ENCODE measurements around the gene PPIB.

The PPIB gene

DNA sequence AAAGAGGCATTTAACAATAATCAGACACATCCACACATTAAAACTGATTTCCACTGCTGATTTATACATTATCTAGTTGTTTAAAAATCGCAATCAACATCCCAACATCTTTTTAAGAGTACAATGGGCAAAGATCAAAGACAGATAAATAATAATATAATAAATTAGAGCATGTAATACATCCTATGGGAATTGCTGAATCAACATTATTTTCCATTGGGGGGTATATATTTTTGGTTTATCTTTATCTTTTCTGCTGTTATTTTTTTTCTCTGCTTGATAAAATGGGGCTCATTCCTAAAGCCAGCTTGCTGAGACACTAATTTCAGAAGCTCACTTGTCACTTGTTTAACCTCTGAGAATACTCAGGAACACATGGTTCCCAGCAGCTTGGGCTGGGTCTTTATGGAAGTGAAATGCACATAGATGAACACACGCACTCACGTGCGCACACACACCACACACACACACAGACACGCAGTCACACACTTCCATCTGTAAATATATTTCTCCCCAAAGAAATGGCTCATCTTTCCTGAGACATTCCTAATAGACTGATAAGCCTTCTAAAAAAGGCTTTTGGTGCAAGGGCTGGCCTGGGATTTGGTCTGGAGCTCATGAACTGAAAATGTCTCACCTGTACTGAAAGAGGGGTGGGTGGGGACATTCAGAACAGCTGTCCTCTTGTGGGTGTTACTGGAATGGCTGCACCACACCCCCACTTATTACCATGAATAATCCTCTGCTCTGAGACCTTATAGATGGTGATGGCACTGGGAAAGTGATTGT is 3.5 kb upstream of the PPIB start:
- H3K9ac ChIP-seq (ENCODE audit: low read depth, low read length), result no peak overlapping the region
- peaks cover 7% of the 10 kb centered on the region; the same call in 1 of the 2 replicates for H3K36me3 ChIP-seq (ENCODE audit: insufficient read depth, low read length)
- peaks cover 9% of the 10 kb centered on the region for H3K4me1 ChIP-seq (ENCODE audit: insufficient read depth, low read length)
- H3K9me3 ChIP-seq (ENCODE audit: control insufficient read depth, insufficient read depth, low read length), result no peaks in the 10 kb centered on the region

DNA sequence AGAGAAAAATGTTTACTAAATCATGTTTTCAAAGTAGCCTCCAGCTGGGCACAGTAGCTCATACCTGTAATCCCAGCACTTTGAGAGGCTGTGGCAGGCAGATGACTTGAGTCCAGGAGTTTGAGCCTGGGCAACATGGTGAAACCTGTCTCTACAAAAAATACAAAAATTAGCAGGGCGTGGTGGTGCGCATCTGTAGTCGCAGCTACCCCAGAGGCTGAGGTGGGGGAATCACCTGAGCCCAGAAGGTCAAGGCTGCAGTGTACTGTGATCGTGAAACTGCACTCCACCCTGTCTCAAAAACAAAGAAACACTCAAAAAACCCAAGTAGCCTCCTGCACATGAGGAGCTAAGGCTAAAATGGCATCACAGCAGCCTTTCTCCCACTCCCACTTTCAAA is 1.6 kb upstream of the PPIB start:
- Histone ChIP-seq H3K9me3 (ENCODE audit: control insufficient read depth, insufficient read depth, low read length) (no peaks in the 10 kb centered on the region), H3K4me1 (ENCODE audit: insufficient read depth, low read length) (peaks cover 9% of the 10 kb centered on the region), H3K9ac (ENCODE audit: low read depth, low read length) (no peak overlapping the region), H3K36me3 (ENCODE audit: insufficient read depth, low read length) (peaks cover 12% of the 10 kb centered on the region)

DNA sequence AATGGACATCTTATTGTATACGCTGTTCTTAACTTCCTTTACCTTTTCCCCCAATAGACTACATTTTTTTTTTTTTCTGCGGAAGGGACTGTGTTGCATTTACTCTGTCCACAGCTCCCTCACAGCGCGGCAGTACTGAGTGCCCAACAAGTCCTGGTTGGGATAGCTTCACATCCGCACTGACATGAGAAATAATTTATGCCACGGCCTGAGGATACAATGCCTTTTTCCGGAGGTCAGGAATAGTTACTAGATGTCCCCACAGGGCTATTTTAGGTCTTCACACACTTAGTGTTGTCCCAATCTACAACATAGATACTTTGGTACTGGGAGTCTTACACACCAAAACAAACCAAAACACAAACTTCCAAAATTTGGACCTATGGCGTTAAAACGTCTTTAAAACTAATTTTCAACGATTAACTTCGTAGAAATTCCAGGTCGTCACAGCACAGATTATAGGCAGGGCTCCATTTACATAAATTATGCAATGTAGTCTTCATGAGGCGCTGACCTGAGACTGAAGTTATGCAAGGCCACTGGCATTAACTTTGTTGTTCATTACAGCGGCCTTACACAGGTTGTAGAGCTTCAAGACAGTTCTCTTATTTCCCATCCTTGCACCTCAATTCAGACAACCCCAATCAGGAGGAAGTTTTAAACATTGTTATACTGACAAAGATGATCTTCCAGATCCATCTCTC is 989 bp upstream of the PPIB start:
- Histone ChIP-seq H3K36me3 (ENCODE audit: insufficient read depth, low read length) (peaks cover 14% of the 10 kb centered on the region), H3K9me3 (ENCODE audit: control insufficient read depth, insufficient read depth, low read length) (no peaks in the 10 kb centered on the region), H3K9ac (ENCODE audit: low read depth, low read length) (peak overlapping the region; percentile 48), H3K4me1 (ENCODE audit: insufficient read depth, low read length) (peaks cover 9% of the 10 kb centered on the region)

DNA sequence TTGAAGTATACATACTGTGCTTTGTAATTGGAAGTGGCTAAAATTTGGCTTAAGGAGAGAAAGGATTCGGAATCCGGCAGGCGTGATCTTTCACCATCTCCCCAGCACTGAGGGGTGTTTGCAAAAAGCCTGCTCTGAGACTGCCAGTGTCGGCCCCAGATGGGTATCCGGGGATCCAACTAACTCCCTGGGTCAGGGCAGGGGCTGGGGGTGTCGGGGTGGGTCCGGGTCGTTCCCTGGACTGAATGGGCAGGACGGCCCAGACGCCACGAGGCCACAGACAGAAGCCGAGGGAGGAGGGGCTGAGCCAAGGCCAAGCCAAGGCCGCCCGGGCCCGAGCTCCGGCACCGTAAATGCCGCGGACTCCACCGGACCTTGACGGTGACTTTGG is 349 bp downstream of the PPIB start:
- peaks cover 9% of the 10 kb centered on the region for H3K4me1 ChIP-seq (ENCODE audit: insufficient read depth, low read length)
- peaks cover 24% of the 10 kb centered on the region for H3K36me3 ChIP-seq (ENCODE audit: insufficient read depth, low read length)
- no peaks in the 10 kb centered on the region for H3K9me3 ChIP-seq (ENCODE audit: control insufficient read depth, insufficient read depth, low read length)
- H3K9ac ChIP-seq (ENCODE audit: low read depth, low read length), result peak overlapping the region; percentile 90

DNA sequence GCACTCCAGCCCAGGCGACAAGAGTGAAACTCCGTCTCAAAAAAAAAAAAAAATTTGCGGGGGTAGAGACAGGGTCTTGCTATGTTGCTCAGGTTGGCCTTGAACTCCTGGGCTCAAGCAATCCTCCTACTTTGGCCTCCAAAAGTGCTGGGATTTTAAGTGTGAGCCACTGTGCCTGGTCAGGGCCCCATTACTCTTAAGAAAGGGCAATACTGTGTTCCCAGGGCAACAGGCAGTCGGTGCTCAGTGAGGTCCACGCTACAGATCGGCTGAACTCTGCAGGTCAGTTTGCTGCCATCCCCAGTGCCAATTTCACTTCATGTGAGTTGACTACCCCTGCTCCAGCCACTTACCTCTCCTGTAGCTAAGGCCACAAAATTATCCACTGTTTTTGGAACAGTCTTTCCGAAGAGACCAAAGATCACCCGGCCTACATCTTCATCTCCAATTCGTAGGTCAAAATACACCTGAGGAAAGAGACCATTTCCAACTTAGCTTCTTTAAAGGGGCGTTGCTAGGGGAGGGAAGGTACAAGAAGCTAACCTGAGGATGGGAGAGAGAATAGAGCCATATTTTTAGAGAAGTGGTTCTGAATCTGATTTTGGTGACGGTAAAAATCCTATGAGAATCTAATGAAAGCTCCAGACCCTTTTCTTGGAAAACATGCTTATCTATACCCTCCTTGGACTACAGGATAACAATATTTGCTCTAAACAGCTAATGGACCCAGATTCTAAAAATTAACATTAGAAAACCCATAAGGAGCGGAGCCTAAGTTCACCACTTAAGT is 939 bp downstream of the PPIB start:
- Histone ChIP-seq H3K9ac (ENCODE audit: low read depth, low read length) (peak overlapping the region; percentile 90), H3K36me3 (ENCODE audit: insufficient read depth, low read length) (peaks cover 27% of the 10 kb centered on the region), H3K9me3 (ENCODE audit: control insufficient read depth, insufficient read depth, low read length) (no peaks in the 10 kb centered on the region), H3K4me1 (ENCODE audit: insufficient read depth, low read length) (peaks cover 9% of the 10 kb centered on the region)

DNA sequence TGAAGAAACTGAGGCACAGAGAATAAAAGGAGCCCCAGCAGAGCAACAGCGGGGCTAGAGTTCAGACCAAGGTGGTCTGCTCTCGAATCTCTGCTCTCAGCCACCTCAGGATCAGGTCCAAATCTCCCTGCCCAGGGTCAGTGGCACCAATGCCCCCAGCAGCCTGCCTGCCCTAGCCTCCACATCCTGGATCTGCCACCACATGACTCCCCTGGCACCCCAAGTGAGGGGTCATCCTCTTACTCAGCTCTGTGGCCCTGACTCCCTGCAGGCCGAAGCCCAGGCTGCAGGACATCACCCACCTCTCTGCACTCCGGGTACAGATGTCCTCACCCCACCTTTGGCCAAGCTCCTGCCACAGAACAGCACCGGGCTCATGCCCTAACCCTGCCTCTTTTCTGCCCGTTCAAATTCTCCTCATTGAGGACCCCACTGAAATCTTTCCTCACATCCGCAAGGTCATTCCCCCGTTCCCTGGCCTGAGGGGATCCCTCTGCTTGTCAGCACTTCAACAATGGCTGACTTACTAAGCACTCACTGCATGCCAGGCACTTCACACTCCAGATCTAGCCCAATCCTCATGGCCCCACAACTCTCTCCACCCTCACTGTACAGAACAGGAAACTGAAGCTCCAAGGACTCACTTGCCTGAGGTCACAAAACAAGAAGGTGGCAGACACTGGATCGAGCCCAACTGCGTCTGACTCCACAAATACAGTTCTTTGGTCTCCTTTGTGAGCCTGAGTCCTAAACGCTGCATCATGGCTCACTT is 4.3 kb downstream of the PPIB start:
- Histone ChIP-seq H3K9ac (ENCODE audit: low read depth, low read length) (no peak overlapping the region), H3K4me1 (ENCODE audit: insufficient read depth, low read length) (peaks cover under 1% of the 10 kb centered on the region; the same call in 1 of the 2 replicates), H3K9me3 (ENCODE audit: control insufficient read depth, insufficient read depth, low read length) (no peaks in the 10 kb centered on the region), H3K36me3 (ENCODE audit: insufficient read depth, low read length) (peaks cover 34% of the 10 kb centered on the region)

DNA sequence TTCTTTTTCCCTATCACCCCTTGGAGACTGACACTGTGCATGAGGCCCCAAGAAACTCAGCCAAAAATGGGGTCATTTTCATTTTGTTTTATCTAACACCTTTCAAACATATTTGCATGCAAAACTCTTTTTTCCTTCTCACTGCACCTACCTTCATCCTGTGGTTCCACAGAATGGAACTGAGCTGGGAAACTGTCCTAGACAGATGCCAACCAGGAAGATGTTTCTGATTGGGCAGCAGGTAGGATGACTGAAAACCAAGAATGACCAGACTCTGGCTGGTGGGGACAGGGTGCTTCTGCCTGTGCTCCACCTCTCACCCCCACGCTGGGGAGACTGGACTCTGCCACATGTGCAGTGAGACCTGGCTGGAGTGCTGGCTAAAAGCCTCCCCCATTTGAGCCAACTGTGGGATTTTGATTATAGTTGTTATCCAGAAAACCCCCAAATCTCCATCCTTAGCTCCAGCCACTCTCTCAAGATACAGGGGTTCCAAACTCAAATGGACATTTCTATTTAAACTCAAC is 5.2 kb downstream of the PPIB start:
- H3K36me3 ChIP-seq (ENCODE audit: insufficient read depth, low read length), result peaks cover 34% of the 10 kb centered on the region
- no peaks in the 10 kb centered on the region for H3K9me3 ChIP-seq (ENCODE audit: control insufficient read depth, insufficient read depth, low read length)
- no peaks in the 10 kb centered on the region; the same call in 1 of the 2 replicates for H3K4me1 ChIP-seq (ENCODE audit: insufficient read depth, low read length)
- no peak overlapping the region for H3K9ac ChIP-seq (ENCODE audit: low read depth, low read length)

DNA sequence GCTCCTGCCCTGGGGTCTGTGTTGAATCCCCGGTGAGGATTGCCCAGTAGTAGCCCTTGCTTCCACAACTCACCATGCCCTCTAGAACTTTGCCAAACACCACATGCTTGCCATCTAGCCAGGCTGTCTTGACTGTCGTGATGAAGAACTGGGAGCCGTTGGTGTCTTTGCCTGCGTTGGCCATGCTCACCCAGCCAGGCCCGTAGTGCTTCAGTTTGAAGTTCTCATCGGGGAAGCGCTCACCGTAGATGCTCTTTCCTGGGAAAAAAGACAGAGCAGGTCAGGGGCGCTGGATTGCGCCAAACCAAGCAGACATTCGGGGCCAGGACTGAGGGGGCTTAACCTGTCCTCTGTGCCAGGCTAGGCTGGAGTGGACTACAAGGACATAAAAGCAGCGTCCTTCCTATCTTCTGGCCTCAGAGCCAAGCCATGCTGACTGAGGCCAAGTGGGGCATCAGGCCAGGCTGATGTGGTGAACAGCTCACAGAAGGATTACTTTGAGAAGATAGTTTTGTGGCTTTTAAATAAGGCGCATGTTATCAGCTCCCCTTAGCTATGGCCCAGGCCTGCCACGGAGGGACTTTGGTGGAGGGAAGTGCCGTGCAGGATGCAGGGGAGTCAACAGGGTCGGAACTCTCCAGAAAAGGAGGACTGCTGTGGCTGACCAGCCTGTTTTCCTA is 6.0 kb downstream of the PPIB start:
- Histone ChIP-seq H3K36me3 (ENCODE audit: insufficient read depth, low read length) (peaks cover 32% of the 10 kb centered on the region), H3K9ac (ENCODE audit: low read depth, low read length) (no peak overlapping the region), H3K4me1 (ENCODE audit: insufficient read depth, low read length) (no peaks in the 10 kb centered on the region; the same call in 1 of the 2 replicates)

DNA sequence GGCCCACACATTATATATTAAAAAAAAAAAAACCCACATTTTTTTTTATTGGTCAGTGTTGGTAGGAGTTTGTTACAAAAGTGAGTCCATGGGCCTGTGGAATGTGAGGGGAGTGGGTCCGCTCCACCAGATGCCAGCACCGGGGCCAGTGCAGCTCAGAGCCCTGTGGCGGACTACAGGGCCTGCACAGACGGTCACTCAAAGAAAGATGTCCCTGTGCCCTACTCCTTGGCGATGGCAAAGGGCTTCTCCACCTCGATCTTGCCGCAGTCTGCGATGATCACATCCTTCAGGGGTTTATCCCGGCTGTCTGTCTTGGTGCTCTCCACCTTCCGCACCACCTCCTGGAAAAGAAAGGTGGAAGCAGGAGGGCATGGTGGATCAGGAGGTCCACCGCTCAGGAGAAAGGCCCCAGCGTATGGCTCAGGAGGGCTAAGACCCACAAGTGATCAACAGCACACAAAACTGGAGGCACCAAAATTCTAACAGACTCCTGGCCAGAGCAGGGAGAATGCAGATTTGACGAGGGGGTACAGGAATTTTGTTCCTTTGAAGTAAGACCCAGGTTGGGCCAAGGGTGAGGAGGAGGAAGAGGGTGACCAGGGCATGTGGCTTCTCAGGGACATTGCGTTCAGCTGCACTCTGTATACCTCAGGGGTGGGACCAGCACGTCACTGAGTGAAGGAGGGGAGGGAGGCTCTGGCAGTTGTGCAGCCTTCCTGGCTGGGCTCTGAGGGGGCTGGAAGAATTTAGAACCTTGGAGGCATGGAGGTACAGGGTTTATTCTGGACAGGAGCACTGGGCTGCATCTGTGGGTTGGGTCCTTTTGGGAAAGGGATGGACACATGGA is 6.8 kb downstream of the PPIB start:
- H3K9ac ChIP-seq (ENCODE audit: low read depth, low read length), result no peak overlapping the region
- H3K4me1 ChIP-seq (ENCODE audit: insufficient read depth, low read length), result no peaks in the 10 kb centered on the region
- no peaks in the 10 kb centered on the region for H3K9me3 ChIP-seq (ENCODE audit: control insufficient read depth, insufficient read depth, low read length)
- H3K36me3 ChIP-seq (ENCODE audit: insufficient read depth, low read length), result peaks cover 32% of the 10 kb centered on the region

More for the DNA sequence above, 6.0 kb downstream of the PPIB start:
- H3K9me3 ChIP-seq (ENCODE audit: control insufficient read depth, insufficient read depth, low read length), result no peaks in the 10 kb centered on the region

DNA sequence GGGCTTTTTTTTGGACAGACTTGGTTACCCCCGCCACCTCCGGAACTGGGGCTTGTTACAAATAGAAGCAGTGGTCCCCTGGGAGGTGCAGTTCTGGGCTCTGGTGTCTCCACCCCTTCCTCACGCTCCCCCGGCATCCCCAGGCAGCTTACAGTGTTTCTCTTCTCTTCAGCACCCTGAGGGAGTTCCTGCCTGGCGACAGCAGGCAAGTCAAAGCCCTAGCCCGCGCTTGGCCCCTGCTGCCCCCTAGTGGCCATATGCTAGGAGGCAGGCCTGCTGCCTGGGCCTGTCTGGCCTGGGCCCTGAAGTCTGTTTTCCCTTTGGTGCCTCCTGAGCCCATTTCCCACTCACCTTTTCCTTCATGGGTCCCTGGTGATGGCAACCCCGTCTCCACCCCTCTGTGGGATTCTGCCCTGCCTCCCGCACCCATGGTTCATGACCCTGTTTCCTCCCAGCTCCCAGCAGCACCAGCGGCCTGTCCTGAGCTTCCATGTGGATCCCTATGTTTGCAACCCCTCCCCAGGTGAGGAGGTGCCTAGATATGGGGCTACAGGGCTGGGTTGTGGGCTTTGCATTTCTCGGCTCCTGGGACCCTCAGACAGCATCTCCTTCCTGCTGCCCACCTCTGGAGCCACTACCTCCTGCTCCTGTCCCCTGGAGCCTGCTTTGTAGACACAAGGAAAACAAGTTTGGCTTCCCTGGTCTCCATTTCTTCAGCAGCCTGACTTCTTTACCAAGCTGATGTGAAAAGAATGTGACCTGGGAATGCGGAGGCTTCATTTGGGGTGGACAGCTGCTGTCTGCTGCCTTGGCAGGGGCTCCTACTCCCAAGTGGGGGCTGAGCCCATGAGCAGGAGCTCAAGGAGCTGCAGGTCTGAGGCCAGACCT is 9.1 kb downstream of the PPIB start:
- peaks cover 19% of the 10 kb centered on the region for H3K36me3 ChIP-seq (ENCODE audit: insufficient read depth, low read length)
- no peaks in the 10 kb centered on the region for H3K4me1 ChIP-seq (ENCODE audit: insufficient read depth, low read length)
- H3K9ac ChIP-seq (ENCODE audit: low read depth, low read length), result peak overlapping the region; percentile 73; the same call in 1 of the 2 replicates

DNA sequence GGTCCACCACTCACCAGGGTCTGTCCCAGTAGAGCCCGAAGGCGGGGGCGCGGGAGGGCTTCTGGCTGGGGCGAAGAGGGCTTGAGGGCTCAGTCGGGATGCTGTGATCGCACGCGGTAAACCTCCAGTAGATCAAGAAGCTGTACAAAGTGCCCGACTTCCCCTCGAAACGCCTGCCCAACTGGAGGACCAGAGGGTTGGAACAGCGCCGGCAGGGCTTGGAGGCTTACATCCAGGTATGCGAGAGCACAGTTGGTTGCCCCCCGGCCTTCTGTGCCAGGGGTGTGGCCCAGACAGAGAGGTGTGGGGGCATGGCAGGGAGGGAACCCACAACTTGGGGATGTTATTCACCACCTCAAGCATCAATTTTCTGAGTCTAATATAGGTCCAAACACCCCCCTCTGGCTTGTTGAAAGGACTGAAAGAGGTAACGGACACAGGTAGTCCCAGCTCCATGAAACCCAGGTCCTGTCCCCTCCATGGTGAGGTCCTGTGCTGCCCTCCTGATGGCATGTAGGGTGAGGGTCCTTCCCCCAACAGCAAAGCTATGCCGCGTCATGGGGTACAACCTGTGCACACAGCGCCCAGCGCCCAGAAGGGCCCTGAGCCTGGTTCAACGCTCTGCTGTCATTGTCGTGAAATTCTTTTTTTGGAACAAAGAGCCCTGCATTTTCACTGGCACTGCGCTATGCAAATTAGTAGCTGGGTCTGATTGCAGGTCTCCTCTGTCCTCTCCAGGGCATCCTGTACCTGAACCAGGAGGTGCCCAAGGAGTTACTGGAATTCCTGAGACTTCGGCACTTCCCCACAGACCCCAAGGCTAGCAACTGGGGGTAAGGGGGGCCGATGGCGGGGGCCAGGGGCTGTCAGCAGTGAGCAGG is 10.1 kb downstream of the PPIB start:
- Histone ChIP-seq H3K36me3 (ENCODE audit: insufficient read depth, low read length) (peaks cover 13% of the 10 kb centered on the region), H3K9me3 (ENCODE audit: control insufficient read depth, insufficient read depth, low read length) (no peaks in the 10 kb centered on the region), H3K4me1 (ENCODE audit: insufficient read depth, low read length) (no peaks in the 10 kb centered on the region), H3K9ac (ENCODE audit: low read depth, low read length) (peak overlapping the region; percentile 73)

More for the DNA sequence above, 9.1 kb downstream of the PPIB start:
- no peaks in the 10 kb centered on the region for H3K9me3 ChIP-seq (ENCODE audit: control insufficient read depth, insufficient read depth, low read length)

All from ES-I3 (cell line).